ENCODE results near the gene OR7A17. TPM values are rescaled to one million over a fixed set of nuclear protein-coding genes. Genes with fewer than 3 reads are reported as not detected.

The OR7A17 gene
- total RNA-seq, 6 donors from 2014 or later: not detected

DNA sequence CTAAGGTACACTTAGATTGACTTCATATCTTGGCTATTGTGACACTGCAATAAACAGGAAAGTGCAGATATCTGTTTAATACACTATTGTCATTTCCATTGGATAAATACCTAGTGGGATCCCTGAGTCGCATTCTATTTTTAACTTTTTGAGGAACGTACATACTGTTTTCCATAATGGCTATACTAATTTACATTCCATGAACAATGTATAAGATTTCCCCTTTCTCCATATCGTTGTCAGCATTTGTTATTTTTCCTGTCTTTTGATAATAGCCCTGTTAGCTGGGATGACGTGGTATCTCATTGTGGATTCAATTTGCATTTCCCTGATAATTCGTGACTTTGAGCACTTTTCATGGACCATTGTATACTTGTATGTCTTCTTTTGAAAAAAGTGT lies 17.4 kb downstream of the OR7A17 start:
- 72 to 80% methylated on average over 5 of the region's 5 CpGs for WGBS, 2 donors

DNA sequence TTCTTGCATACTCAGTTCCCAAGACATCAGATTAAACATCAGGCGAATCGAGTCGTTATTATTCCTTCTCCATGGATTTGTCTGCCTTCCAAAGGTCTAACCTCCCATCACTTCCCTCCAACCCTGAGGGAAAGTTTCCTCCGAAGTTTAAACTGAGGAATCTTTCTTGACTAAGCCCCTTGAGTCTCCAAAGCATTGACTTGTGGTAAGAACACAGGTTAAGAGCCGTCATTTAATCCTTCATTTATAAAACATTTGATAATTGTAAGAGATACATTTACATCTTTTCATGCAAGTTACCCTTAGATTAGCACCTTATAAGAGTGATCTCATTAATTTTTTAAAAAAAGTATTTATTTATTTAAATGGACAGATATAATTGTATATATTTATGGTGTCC lies 37.1 kb downstream of the OR7A17 start, which contains the start of gene OR7A10:
Gene OR7A10 (minus strand): TSS at position 101 of the 400 bp plus-strand sequence. CDS start 7,045 bp downstream, outside the sequence.
- ATAC-seq (ENCODE audit: low FRiP score in 2 of 2): no peak
- no peak within 1 kb of the TSS for H3K27ac ChIP-seq
- no peak for DNase-seq
- no peaks in the 10 kb centered on the region for H3K27me3 ChIP-seq
- H3K4me1 ChIP-seq: no peaks in the 10 kb centered on the region
- H3K9me3 ChIP-seq: no peaks in the 10 kb centered on the region
- H3K4me3 ChIP-seq: no peak within 1 kb of the TSS
- H3K36me3 ChIP-seq: no peaks in the 10 kb centered on the region
- TF ChIP-seq, protein P1, sequence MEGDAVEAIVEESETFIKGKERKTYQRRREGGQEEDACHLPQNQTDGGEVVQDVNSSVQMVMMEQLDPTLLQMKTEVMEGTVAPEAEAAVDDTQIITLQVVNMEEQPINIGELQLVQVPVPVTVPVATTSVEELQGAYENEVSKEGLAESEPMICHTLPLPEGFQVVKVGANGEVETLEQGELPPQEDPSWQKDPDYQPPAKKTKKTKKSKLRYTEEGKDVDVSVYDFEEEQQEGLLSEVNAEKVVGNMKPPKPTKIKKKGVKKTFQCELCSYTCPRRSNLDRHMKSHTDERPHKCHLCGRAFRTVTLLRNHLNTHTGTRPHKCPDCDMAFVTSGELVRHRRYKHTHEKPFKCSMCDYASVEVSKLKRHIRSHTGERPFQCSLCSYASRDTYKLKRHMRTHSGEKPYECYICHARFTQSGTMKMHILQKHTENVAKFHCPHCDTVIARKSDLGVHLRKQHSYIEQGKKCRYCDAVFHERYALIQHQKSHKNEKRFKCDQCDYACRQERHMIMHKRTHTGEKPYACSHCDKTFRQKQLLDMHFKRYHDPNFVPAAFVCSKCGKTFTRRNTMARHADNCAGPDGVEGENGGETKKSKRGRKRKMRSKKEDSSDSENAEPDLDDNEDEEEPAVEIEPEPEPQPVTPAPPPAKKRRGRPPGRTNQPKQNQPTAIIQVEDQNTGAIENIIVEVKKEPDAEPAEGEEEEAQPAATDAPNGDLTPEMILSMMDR (IDR thresholded peaks at IDR 0.05): no peak
- no peak for TF ChIP-seq EP300 (IDR thresholded peaks at IDR 0.05)
- TF ChIP-seq POLR2A (IDR thresholded peaks at IDR 0.05): no peak
- TF ChIP-seq POLR2AphosphoS5 (IDR thresholded peaks at IDR 0.05): no peak
- 85 to 89% methylated on average over 5 of the region's 5 CpGs for WGBS, 2 donors

More for the DNA sequence above, 17.4 kb downstream of the OR7A17 start:
- Histone ChIP-seq H3K36me3 (no peaks in the 10 kb centered on the region), H3K4me1 (no peaks in the 10 kb centered on the region), H3K4me3 (no peak overlapping the region), H3K9me3 (no peaks in the 10 kb centered on the region), H3K27me3 (no peaks in the 10 kb centered on the region), H3K27ac (no peak overlapping the region)
- no peak for ATAC-seq (ENCODE audit: low FRiP score in 2 of 2)
- TF ChIP-seq POLR2A (IDR thresholded peaks at IDR 0.05) (no peak), POLR2AphosphoS5 (IDR thresholded peaks at IDR 0.05) (no peak), EP300 (IDR thresholded peaks at IDR 0.05) (no peak)
- TF ChIP-seq, protein P1 (IDR thresholded peaks at IDR 0.05): no peak
- no peak for DNase-seq

DNA sequence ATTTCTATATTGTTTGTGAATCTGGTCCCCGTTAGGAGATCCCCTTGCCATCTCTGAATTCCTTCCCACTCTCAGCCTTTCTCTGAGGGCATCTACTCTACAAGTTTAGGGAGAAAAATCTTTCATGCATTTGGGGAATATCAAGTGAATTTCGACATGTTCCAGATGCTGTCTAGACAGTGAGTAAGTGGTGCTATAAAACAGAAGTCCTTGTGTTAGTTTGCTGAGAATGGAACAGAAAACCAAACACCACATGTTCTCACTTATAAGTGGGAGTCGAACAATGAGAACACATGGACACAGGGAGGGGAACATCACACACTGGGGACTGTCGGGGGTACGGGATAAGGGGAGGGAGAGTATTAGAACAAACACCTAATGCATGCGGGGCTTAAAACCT lies 42.4 kb downstream of the OR7A17 start:
- DNase-seq (no peak), ATAC-seq (ENCODE audit: low FRiP score in 2 of 2) (no peak)
- Histone ChIP-seq H3K4me1 (no peaks in the 10 kb centered on the region), H3K27me3 (no peaks in the 10 kb centered on the region), H3K27ac (no peak overlapping the region), H3K36me3 (no peaks in the 10 kb centered on the region), H3K9me3 (no peaks in the 10 kb centered on the region), H3K4me3 (no peak overlapping the region)
- 69 to 70% methylated on average over 6 of the region's 6 CpGs for WGBS, 2 donors
- TF ChIP-seq POLR2A (IDR thresholded peaks at IDR 0.05) (no peak), POLR2AphosphoS5 (IDR thresholded peaks at IDR 0.05) (no peak), EP300 (IDR thresholded peaks at IDR 0.05) (no peak)
- TF ChIP-seq, protein P1 (IDR thresholded peaks at IDR 0.05): no peak

DNA sequence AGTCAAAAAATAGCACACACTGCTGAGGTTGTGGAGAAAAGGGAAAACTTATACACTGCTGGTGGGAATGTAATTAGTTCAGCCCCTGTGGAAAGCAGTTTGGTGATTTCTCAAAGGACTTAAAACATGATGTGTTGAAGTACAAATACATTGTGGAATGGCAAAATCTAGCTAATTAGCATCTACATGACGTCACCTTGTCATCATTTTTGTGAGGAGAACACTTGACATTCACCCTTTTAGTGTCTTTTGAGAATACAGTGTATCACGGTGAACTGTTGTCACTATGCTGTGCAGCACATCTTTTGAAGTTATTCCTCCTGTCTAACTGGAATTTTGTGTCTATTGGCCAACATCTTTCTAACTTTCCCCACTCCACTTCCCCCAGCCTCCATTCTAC lies 42.8 kb downstream of the OR7A17 start:
- Histone ChIP-seq H3K4me3 (no peak overlapping the region), H3K9me3 (no peaks in the 10 kb centered on the region), H3K27ac (no peak overlapping the region), H3K4me1 (no peaks in the 10 kb centered on the region), H3K27me3 (no peaks in the 10 kb centered on the region), H3K36me3 (no peaks in the 10 kb centered on the region)
- ATAC-seq (ENCODE audit: low FRiP score in 2 of 2) (no peak), DNase-seq (no peak)
- TF ChIP-seq EP300 (IDR thresholded peaks at IDR 0.05) (no peak), POLR2A (IDR thresholded peaks at IDR 0.05) (no peak), POLR2AphosphoS5 (IDR thresholded peaks at IDR 0.05) (no peak)
- TF ChIP-seq, protein P1 (IDR thresholded peaks at IDR 0.05): no peak
- 48 to 59% methylated on average over 2 of the region's 2 CpGs for WGBS, 2 donors

DNA sequence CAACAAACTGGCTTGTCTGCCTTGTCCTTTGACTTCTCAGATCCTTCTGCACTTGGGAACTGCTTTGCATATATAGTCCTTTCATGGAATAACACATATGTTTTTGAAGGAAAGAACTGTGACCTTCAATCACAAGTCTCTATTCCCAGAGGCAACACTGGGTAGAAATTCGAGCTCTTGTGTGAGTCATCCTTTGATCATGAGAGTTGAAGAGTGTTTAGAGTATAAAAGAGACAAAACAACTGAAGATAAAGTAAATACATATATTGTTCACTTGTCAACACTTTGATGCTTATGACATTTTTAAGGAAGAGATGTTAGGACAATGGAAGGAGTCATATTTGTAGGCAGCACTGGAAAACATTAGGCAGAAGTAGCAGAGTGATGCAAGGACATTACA lies 45.7 kb downstream of the OR7A17 start:
- no peak for DNase-seq
- Histone ChIP-seq H3K27me3 (no peaks in the 10 kb centered on the region), H3K4me3 (no peak overlapping the region), H3K36me3 (no peaks in the 10 kb centered on the region), H3K27ac (no peak overlapping the region), H3K4me1 (no peaks in the 10 kb centered on the region), H3K9me3 (no peaks in the 10 kb centered on the region)
- 29 to 39% methylated on average over 1 of the region's 1 CpG for WGBS, 2 donors
- TF ChIP-seq, protein P1 (IDR thresholded peaks at IDR 0.05): no peak
- TF ChIP-seq POLR2AphosphoS5 (IDR thresholded peaks at IDR 0.05): no peak
- TF ChIP-seq EP300 (IDR thresholded peaks at IDR 0.05): no peak
- TF ChIP-seq POLR2A (IDR thresholded peaks at IDR 0.05): no peak
- no peak for ATAC-seq (ENCODE audit: low FRiP score in 2 of 2)
